Neural cell (in vitro differentiated cells): ENCODE results near the gene PDLIM1.

Experiments used
- CTCF ChIP-seq: fragments of 450-650 bp; IDR thresholded peaks from 2 replicates; pipeline ENCODE4 v1.5.1; 2014; ENCODE audit warnings: antibody characterized with exemption, mild to moderate bottlenecking, moderate library complexity; ENCODE audit not compliant: poor library complexity, severe bottlenecking
- EZH2 ChIP-seq: fragments of 200-600, 300-800 bp; shearing (Covaris generic), sonication (generic); IDR thresholded peaks from 2 replicates; pipeline ENCODE4 v1.6.1; 2014; ENCODE audit warnings: antibody characterized with exemption, low read length, borderline replicate concordance, mild to moderate bottlenecking; ENCODE audit not compliant: insufficient read depth, poor library complexity, severe bottlenecking
- MXI1 ChIP-seq: fragments of 450-650 bp; conservative IDR thresholded peaks from 2 replicates; pipeline ENCODE4 v1.6.1; 2014; ENCODE audit warnings: antibody characterized with exemption, mild to moderate bottlenecking; ENCODE audit not compliant: poor library complexity, severe bottlenecking
- SMC3 ChIP-seq: fragments of 450-650 bp; conservative IDR thresholded peaks from 2 replicates; pipeline ENCODE4 v1.6.1; 2014; ENCODE audit warnings: antibody characterized with exemption, mild to moderate bottlenecking, moderate library complexity; ENCODE audit not compliant: poor library complexity
- TAF1 ChIP-seq: IDR thresholded peaks from 2 replicates; pipeline ENCODE4 v1.6.1; 2012; ENCODE audit warnings: low read depth

- TF ChIP-seq SMC3 (no peak), CTCF (no peak), MXI1 (no peak), TAF1 (no peak), EZH2 (no peak)
Measured at GRCh38 chr10:95243318-95243617, 47.5 kb downstream of the PDLIM1 start.
